HG03064 (cell line): Measurements from ENCODE around the gene PRR23C.

Experiments
- ATAC-seq: cut with Tn5 transposase; IDR thresholded peaks from one replicate; pipeline ENCODE4 v1.9.1; 2021; ENCODE audit warnings: low read depth; ENCODE audit not compliant: unreplicated experiment

PRR23C gene

GRCh38 chr3:139005356-139005993 lies 39.2 kb downstream of the PRR23C start:
- ATAC-seq, result no peak

- ATAC-seq, result no peak
Observed at GRCh38 chr3:138995706-138996105, 49.0 kb downstream of the PRR23C start.
